ENCODE data around the gene KATNBL1.

DNA sequence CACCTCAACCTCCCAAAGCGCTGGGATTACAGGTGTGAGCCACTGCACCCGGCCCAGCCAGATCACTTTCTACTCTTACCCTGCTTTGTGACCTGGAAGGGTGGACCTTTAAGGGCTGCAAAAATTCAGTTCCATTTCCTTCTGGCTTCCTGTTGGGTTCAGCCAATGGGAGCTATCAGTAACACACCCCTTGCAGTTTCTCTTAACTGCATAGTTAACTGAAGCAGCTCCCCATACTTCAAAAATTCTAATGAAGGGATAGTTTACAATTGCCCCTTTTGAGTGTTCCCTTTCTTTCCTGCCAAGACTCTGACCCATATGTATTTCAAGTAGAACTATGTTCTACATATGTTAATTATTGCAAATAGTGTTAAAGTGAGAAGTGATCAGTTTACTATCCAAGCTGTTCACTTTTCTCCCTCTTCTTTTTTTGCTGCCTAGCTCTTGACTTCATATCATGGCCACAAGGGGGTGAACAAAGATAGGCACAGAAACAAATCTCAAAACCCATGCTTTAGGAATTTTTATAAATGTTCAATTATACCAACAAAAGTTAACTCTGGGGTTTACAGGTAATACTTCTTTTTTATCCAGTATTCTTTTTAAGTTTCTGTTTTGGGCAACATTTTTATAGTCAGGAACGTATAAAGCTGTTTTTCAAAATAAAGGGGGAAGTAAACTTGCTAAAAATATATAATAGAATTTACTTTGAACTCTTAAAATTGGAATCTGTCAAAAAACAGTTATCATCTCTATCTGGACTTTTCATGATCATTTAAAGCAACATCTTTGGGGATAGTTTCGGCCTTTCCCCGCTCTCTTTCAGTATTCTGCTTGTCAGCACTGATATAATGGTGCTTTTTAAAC, 99.9 kb downstream of the KATNBL1 start:
- TF ChIP-seq, protein P1, sequence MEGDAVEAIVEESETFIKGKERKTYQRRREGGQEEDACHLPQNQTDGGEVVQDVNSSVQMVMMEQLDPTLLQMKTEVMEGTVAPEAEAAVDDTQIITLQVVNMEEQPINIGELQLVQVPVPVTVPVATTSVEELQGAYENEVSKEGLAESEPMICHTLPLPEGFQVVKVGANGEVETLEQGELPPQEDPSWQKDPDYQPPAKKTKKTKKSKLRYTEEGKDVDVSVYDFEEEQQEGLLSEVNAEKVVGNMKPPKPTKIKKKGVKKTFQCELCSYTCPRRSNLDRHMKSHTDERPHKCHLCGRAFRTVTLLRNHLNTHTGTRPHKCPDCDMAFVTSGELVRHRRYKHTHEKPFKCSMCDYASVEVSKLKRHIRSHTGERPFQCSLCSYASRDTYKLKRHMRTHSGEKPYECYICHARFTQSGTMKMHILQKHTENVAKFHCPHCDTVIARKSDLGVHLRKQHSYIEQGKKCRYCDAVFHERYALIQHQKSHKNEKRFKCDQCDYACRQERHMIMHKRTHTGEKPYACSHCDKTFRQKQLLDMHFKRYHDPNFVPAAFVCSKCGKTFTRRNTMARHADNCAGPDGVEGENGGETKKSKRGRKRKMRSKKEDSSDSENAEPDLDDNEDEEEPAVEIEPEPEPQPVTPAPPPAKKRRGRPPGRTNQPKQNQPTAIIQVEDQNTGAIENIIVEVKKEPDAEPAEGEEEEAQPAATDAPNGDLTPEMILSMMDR (IDR thresholded peaks at IDR 0.05), result peak in 5 of 7 experiments; percentile 10 to 53 (median 37)
- TF ChIP-seq POLR2A (IDR thresholded peaks at IDR 0.05), result no peak

Measured in stomach (tissue), 4 donors.